Lower lobe of right lung (tissue), 2 donors: ENCODE measurements around the gene NFASC. TPM values are rescaled to one million over a fixed set of nuclear protein-coding genes. Genes with fewer than 3 reads are reported as not detected.

ENCODE experiments used
- ATAC-seq, 2 donors: fragments of 200-7000 bp; cut with Tn5 transposase; one replicate each; pipeline ENCODE4 v1.9.1; 2020 to 2022; ENCODE audit warnings: mild to moderate bottlenecking in 2 of 2, moderate library complexity in 2 of 2
- DNase-seq: peaks from one replicate; pipeline ENCODE4 v3.0.0-alpha.2; 2020
- H3K27ac ChIP-seq: fragments of 200-600 bp; one replicate; pipeline ENCODE4 v1.8.0; 2022
- H3K27me3 ChIP-seq: fragments of 200-600 bp; one replicate; pipeline ENCODE4 v1.8.0; 2022; ENCODE audit warnings: low read depth
- H3K36me3 ChIP-seq: fragments of 200-600 bp; one replicate; pipeline ENCODE4 v1.8.0; 2022; ENCODE audit warnings: mild to moderate bottlenecking
- H3K4me1 ChIP-seq: fragments of 200-600 bp; one replicate; pipeline ENCODE4 v1.8.0; 2022
- H3K4me3 ChIP-seq: fragments of 200-600 bp; one replicate; pipeline ENCODE4 v1.8.0; 2022; ENCODE audit warnings: mild to moderate bottlenecking
- H3K9me3 ChIP-seq: fragments of 200-600 bp; one replicate; pipeline ENCODE4 v1.8.0; 2022
- intact Hi-C: fragments of 100-400 bp; cut with DNase I; formaldehyde crosslinking; loops from one replicate; pipeline ENCODE4 v1.11.0; 2022
- total RNA-seq: library from RNA; stranded (reverse); fragmentation: NEBNext Ultra II Directional; extraction: Animal tissue kit (Norgen Biotek cat#: 25700); gene quantifications from one replicate; pipeline ENCODE4 v1.2.1, GENCODE V29; 2021
- TF ChIP-seq, protein P1 (sequence below): fragments of 200-600 bp; IDR thresholded peaks from one replicate; pipeline ENCODE4 v1.8.0; 2022; ENCODE audit warnings: antibody characterized with exemption, mild to moderate bottlenecking
- donor health status: DM: no; HTN: yes; CAD: no; lungs with severe emphysema.

The NFASC gene
- total RNA-seq, 1 donor from 2014 or later: 12.2 TPM

DNA sequence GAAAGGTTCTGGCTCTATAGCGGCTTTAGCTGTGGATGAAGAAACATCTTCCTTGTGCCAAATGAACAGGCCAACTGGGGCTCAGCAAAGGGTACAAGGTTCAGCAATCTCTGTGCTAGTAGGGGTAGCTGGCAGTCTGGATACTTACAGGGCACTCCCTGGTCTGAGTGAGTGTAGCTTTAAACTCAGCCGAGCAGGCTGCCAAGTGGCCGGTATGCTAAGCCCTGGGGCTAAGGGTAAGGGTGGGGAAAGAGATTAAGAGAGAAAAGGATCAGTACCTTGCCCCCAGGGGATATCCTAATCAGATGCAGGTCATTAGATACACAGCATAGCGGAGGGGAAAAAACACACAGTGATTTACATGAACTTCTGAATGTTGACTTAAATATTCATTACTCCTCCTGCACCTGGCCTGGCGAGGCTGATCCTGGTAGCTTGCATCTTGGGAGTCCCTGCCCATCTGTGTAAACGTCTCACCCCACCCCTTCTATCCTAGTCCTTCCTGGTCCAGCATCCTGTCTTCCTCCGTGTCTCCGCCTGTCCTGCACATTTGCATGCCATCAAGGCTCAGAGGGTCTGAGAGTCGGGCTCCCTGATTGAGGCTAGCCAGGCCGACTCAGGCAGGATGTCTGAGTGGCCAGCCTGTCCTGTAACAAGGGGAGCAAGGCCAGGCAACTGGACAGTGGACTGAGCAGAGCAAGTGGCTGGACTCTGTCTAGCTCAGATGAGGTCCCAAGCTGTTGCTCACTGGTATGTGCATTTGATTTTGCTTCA, 132.9 kb downstream of the NFASC start:
- Histone ChIP-seq H3K36me3 (no peaks in the 10 kb centered on the region), H3K4me1 (no peaks in the 10 kb centered on the region), H3K4me3 (no peak overlapping the region), H3K9me3 (no peaks in the 10 kb centered on the region), H3K27ac (no peak overlapping the region), H3K27me3 (peaks cover 4% of the 10 kb centered on the region)
- intact Hi-C loops: no loop called here
- TF ChIP-seq, protein P1, sequence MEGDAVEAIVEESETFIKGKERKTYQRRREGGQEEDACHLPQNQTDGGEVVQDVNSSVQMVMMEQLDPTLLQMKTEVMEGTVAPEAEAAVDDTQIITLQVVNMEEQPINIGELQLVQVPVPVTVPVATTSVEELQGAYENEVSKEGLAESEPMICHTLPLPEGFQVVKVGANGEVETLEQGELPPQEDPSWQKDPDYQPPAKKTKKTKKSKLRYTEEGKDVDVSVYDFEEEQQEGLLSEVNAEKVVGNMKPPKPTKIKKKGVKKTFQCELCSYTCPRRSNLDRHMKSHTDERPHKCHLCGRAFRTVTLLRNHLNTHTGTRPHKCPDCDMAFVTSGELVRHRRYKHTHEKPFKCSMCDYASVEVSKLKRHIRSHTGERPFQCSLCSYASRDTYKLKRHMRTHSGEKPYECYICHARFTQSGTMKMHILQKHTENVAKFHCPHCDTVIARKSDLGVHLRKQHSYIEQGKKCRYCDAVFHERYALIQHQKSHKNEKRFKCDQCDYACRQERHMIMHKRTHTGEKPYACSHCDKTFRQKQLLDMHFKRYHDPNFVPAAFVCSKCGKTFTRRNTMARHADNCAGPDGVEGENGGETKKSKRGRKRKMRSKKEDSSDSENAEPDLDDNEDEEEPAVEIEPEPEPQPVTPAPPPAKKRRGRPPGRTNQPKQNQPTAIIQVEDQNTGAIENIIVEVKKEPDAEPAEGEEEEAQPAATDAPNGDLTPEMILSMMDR: no peak
- ATAC-seq (no peak), DNase-seq (no peak)

DNA sequence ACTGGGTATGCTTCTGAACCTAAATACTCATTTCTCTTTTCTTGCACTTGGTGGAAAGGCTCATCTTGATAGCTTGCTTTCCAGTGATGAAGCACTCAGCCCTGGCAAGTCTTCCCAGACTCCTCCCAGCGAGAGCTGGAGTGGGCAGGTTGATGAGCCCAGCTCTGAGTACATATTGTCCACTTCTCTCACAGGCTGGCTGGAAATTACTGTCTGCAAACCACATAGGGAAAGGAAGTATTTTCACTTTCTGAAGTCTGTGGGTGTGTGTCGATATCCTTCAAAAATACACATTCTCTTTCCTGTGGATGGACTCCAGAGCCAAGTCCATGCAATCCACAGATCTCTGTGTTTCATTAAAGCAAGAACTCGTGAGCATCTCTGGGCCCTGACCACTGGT, 133.7 kb downstream of the NFASC start:
- intact Hi-C loops: no loop called here

DNA sequence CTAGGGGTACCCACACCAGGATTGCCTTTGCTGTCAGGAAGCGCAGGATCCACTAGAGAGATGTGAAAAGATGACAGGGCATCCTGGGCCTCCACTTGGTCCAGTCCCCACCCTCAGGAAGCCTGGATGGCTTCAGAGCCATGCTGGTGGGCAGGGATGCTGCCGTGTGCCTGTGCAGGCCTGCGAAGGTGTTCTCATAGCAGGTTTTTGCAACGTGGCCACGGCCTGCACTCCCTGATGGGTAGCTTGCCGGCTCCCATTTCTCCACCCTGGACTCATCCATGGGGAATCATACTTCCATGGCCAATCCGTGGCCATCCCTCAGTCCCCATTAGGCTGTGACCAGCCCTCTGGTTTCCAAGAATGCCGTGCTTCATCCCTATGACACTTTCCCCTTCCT, 138.2 kb downstream of the NFASC start:
- TF ChIP-seq, protein P1: no peak
- intact Hi-C loops: no loop called here
- no peak for DNase-seq
- H3K27ac ChIP-seq: no peak overlapping the region
- H3K36me3 ChIP-seq: no peaks in the 10 kb centered on the region
- H3K4me3 ChIP-seq: no peak overlapping the region
- no peak for ATAC-seq
- H3K9me3 ChIP-seq: no peaks in the 10 kb centered on the region
- no peaks in the 10 kb centered on the region for H3K27me3 ChIP-seq
- peaks cover 4% of the 10 kb centered on the region for H3K4me1 ChIP-seq

More for the DNA sequence above, 133.7 kb downstream of the NFASC start:
- no peaks in the 10 kb centered on the region for H3K9me3 ChIP-seq
- no peak overlapping the region for H3K4me3 ChIP-seq
- H3K4me1 ChIP-seq: no peaks in the 10 kb centered on the region
- no peak for DNase-seq
- peaks cover 4% of the 10 kb centered on the region for H3K27me3 ChIP-seq
- no peak for ATAC-seq
- TF ChIP-seq, protein P1: no peak
- no peak overlapping the region for H3K27ac ChIP-seq
- H3K36me3 ChIP-seq: no peaks in the 10 kb centered on the region

DNA sequence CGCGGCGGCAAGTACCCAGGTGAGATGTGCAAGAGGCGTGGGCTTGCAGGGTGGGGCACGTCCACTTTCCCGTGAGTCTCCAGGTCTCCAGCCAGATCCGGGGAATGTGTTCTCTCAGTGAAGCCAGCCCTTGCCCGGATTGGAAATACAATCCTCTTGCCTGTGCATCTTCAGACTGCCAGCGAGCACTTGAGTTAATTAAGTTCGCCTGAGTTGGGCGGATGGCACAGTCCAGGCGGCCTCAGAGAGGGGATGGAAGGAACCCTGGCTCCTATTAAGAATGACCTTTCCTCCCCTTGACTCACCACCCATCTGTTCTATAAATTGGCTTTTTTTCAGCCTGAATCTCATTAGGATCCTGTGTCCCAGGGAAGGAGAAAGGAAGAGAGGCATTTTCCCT, 139.0 kb downstream of the NFASC start:
- ATAC-seq: no peak
- Histone ChIP-seq H3K27ac (no peak overlapping the region), H3K4me3 (no peak overlapping the region), H3K9me3 (no peaks in the 10 kb centered on the region), H3K27me3 (no peaks in the 10 kb centered on the region), H3K36me3 (no peaks in the 10 kb centered on the region), H3K4me1 (peaks cover 9% of the 10 kb centered on the region)
- DNase-seq: no peak
- intact Hi-C loops: no loop called here
- TF ChIP-seq, protein P1: no peak

DNA sequence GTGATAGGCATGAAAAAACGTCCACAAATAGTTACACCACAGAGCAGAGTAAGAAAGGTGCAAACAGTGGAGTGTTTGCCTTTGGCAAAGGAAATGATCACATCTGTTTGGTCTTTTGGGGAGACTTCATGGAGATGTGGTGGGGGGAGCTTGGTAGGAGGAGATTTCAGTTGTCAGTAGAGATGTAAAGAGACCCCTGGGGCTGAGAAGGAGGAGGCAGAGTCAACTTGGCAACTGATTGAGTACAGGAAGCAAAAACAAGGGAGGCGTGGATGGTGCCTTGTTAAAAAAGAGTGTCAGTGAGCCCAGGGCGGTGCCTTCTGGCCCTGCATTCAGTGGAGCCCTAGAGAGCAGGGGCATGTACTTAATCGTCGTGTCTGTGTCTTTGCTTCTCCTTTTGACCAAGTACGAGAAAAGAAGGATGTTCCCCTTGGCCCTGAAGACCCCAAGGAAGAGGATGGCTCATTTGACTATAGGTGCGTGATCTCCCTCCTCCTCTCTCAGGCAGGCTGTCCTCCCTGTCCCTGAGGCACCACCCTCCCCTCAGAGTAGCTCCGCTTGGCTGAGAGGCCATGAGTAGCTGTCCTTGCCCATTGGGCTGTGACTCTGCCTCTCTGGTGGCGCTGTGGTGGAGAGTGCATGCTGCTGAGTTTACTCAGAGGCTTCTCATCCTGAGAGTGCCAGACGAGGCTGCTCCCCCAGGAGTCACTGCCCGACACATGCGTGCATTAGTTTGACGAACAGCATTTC, 141.9 kb downstream of the NFASC start:
- Histone ChIP-seq H3K27me3 (no peaks in the 10 kb centered on the region), H3K36me3 (no peaks in the 10 kb centered on the region), H3K4me3 (no peak overlapping the region), H3K27ac (no peak overlapping the region), H3K4me1 (peaks cover 9% of the 10 kb centered on the region), H3K9me3 (no peaks in the 10 kb centered on the region)
- intact Hi-C loops: no loop called here
- TF ChIP-seq, protein P1: no peak
- ATAC-seq (no peak), DNase-seq (no peak)
